Hepatocyte (in vitro differentiated cells): ENCODE results near the gene MYMX.

ENCODE experiments used
- CTCF ChIP-seq: fragments of 200-600 bp; sonication (generic); IDR thresholded peaks from 2 replicates; pipeline ENCODE4 v1.5.1; 2016; ENCODE audit warnings: antibody characterized with exemption, mild to moderate bottlenecking; ENCODE audit not compliant: poor library complexity
- EZH2 ChIP-seq: fragments of 200-600 bp; sonication (generic); IDR thresholded peaks from 2 replicates; pipeline ENCODE4 v1.6.1; 2016; ENCODE audit warnings: antibody characterized with exemption, mild to moderate bottlenecking, borderline replicate concordance
- EZH2phosphoT487 ChIP-seq: fragments of 200-600 bp; sonication (generic); IDR thresholded peaks from one replicate; pipeline ENCODE4 v1.6.1; 2018; ENCODE audit warnings: antibody characterized with exemption, mild to moderate bottlenecking, low read depth, moderate library complexity; ENCODE audit not compliant: unreplicated experiment, severe bottlenecking

GRCh38 chr6:44245391-44245911 is 28.7 kb downstream of the MYMX start:
- TF ChIP-seq CTCF = no peak
- TF ChIP-seq EZH2 = no peak
- no peak for TF ChIP-seq EZH2phosphoT487
